Fibroblast of the aortic adventitia (primary cell): ENCODE measurements around the gene SEC31B. TPM values are rescaled to one million over a fixed set of nuclear protein-coding genes. Genes with fewer than 3 reads are reported as not detected.

Source experiments
- DNase-seq: peaks from one replicate; pipeline ENCODE4 v3.0.0-alpha.2; 2010; ENCODE audit warnings: low read depth
- H3K4me3 ChIP-seq: 2 replicates; pipeline ENCODE4 v1.5.1; 2011; ENCODE audit warnings: low read depth, mild to moderate bottlenecking, control low read depth, low read length, moderate library complexity
- total RNA-seq: library from RNA; depleted of rRNA; stranded (reverse); fragments of >200 nt; gene quantifications from 2 replicates; pipeline ENCODE4 v1.2.3, GENCODE V29; 2012; ENCODE audit warnings: low replicate concordance
- TF ChIP-seq, protein P1 (sequence below): IDR thresholded peaks from 2 replicates; pipeline ENCODE4 v1.5.1; 2011; ENCODE audit warnings: mild to moderate bottlenecking, low read length, control low read depth, inconsistent platforms; ENCODE audit not compliant: insufficient read depth

Gene SEC31B, protein sequence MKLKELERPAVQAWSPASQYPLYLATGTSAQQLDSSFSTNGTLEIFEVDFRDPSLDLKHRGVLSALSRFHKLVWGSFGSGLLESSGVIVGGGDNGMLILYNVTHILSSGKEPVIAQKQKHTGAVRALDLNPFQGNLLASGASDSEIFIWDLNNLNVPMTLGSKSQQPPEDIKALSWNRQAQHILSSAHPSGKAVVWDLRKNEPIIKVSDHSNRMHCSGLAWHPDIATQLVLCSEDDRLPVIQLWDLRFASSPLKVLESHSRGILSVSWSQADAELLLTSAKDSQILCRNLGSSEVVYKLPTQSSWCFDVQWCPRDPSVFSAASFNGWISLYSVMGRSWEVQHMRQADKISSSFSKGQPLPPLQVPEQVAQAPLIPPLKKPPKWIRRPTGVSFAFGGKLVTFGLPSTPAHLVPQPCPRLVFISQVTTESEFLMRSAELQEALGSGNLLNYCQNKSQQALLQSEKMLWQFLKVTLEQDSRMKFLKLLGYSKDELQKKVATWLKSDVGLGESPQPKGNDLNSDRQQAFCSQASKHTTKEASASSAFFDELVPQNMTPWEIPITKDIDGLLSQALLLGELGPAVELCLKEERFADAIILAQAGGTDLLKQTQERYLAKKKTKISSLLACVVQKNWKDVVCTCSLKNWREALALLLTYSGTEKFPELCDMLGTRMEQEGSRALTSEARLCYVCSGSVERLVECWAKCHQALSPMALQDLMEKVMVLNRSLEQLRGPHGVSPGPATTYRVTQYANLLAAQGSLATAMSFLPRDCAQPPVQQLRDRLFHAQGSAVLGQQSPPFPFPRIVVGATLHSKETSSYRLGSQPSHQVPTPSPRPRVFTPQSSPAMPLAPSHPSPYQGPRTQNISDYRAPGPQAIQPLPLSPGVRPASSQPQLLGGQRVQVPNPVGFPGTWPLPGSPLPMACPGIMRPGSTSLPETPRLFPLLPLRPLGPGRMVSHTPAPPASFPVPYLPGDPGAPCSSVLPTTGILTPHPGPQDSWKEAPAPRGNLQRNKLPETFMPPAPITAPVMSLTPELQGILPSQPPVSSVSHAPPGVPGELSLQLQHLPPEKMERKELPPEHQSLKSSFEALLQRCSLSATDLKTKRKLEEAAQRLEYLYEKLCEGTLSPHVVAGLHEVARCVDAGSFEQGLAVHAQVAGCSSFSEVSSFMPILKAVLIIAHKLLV
- 3.3 and 17.4 TPM in 2 replicates for total RNA-seq

DNA sequence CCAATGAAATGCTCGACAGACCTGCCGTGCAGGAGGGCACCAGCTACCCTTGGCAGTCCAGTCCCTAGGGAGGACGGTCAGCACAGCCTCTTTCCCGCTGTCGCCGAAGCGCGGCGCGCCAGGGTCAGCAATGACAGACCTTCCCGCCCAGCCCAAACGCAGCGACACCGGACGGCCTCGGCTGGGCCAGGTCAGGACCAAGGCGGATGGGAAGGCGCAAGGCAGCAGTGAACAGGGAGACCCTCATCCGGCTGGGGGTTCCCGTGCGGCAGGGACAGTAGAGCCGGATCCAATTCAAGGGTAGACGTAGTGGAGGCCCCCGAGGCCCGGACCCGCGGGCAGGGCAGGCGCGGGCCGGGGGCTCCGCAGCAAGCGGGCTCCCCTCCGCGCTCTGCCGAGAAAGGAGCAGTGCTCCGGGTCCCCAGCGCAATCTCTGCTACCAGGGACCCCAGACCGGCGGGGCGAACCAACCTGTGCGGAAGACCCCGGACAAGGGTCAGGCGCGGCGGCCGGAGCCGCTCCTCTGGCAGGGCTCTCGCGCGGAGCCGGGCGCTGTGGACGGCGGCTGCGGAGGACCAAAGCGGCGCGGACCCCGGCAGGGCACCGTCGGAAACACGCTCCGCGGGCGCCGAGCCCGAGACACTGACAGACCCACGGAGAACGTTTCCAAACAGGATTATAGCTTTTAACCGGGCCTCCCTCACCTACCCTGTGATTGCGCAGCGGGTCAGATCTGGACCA, at the start of gene SEC31B:
Gene SEC31B, minus strand, starts transcription at position 551 of the 741 bp plus-strand sequence. CDS start 2,909 bp downstream, outside the sequence.
- no peak for DNase-seq
- TF ChIP-seq, protein P1, sequence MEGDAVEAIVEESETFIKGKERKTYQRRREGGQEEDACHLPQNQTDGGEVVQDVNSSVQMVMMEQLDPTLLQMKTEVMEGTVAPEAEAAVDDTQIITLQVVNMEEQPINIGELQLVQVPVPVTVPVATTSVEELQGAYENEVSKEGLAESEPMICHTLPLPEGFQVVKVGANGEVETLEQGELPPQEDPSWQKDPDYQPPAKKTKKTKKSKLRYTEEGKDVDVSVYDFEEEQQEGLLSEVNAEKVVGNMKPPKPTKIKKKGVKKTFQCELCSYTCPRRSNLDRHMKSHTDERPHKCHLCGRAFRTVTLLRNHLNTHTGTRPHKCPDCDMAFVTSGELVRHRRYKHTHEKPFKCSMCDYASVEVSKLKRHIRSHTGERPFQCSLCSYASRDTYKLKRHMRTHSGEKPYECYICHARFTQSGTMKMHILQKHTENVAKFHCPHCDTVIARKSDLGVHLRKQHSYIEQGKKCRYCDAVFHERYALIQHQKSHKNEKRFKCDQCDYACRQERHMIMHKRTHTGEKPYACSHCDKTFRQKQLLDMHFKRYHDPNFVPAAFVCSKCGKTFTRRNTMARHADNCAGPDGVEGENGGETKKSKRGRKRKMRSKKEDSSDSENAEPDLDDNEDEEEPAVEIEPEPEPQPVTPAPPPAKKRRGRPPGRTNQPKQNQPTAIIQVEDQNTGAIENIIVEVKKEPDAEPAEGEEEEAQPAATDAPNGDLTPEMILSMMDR = no peak
- peak within 1 kb of the TSS; percentile 40 for H3K4me3 ChIP-seq

DNA sequence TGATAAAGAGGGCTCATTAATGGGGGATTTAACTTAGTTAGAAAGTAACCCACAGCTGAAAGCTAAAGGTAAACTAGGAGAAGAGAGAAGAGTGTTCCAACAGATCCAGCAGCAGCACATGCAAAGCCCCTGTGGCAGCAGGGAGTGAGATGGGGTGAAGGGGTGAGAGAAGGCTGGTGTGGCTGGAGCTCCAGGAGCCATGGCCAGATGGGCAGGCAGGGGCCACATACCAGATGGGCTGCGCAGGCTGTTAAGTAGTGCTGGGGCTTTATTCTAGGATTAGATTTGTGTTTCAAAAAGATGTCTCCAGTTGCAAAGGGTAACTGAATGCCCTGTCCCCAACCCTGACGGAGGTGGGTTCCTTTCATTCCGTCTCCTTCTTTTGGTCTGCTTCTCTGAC, 49.3 kb upstream of the SEC31B start:
- TF ChIP-seq, protein P1 = no peak
- DNase-seq = no peak
- H3K4me3 ChIP-seq = no peak overlapping the region

DNA sequence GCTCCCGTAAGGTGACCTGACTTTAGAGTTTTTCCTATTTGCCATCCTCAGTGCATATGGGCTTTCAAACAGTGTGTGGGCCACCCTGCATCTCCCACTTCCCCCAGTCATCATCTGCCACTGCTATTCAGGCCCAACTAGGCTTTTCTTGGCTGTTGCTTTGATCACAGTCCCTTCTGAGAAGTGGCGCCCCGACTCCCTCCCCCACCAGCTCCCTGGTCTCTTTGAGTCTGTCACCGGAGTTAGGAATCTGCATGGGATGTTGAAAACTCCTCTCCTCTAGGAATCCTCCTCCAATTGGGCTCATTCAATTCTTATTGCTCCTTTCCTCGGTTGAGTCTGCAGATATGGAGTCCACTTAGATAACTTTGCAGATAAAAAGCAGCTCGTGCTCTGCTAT, 48.2 kb upstream of the SEC31B start:
- no peak overlapping the region for H3K4me3 ChIP-seq
- TF ChIP-seq, protein P1 = no peak
- DNase-seq = no peak

DNA sequence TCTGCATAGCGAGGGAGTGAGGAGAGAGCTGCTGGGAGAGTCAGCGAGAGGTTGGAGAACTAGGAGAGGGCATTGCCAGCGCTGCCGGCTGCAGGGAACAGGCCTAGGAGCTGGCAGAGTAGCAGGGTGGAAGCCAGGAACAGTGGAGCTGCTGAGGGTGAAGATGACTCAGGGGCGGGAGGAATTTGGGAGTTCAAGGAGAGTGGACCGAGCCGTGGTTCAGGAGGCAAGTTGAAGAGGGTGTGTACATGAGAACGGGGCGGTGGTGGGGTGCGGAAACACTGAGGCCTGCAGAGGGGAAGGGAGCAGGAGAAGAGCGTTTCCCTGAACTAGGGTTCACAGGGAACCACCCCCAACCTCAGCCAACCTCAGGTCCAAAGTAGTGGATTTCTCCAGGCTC, 47.6 kb upstream of the SEC31B start:
- DNase-seq = no peak
- TF ChIP-seq, protein P1 = no peak
- H3K4me3 ChIP-seq = no peak overlapping the region

DNA sequence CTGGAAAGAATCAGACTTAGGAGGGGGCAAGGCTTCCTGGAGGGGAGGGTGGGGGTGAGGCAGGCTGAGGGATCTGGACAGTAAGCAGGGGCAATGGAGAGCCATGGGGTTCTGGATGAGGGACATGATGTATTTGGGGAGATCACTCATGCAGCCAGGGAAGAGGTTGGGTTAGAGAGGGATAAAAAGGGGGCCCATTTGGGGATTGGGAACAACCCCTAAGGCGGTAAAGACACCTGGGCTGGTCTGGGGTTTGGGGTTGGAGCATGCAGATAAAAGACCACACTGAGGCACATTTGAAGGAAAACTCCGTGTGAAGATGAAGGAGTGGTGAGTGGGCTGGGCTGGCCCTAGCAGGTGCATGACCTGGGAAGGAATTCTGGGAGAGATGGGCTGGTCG, 46.9 kb upstream of the SEC31B start:
- no peak overlapping the region for H3K4me3 ChIP-seq
- TF ChIP-seq, protein P1 = no peak
- no peak for DNase-seq
